ENCODE data around the gene TAF11L3. TPM values are rescaled to one million over a fixed set of nuclear protein-coding genes. Genes with fewer than 3 reads are reported as not detected.
"Not testable (repeated sequence)": the region's sequence is repeated elsewhere in the genome, so short reads cannot be mapped to it uniquely, and the experiment has no call there.

The TAF11L3 gene
- total RNA-seq, 1 experiment from 2014 or later: not detected

GRCh38 chr5:17511775-17512325, 6.3 kb upstream of the TAF11L3 start:
- ATAC-seq: no peak
- intact Hi-C loops (cut with micrococcal nuclease; ENCODE audit: unreplicated experiment): no loop called here

GRCh38 chr5:17517526-17517925, 641 bp upstream of the TAF11L3 start:
- BruUV-seq (replicated peaks); H3K27me3 ChIP-seq (ENCODE audit: control insufficient read depth, insufficient read depth, low read length); CTCF ChIA-PET; DNase-seq (ENCODE audit: low read depth, low spot score); H3K9me3 ChIP-seq (ENCODE audit: control insufficient read depth, insufficient read depth, low read depth, low read length); H3K36me3 ChIP-seq (ENCODE audit: control insufficient read depth, insufficient read depth, low read length); H3K4me3 ChIP-seq (ENCODE audit: low read depth in 2 of 2, low read length in 2 of 2); H3K27ac ChIP-seq (ENCODE audit: low read length); ATAC-seq; POLR2A ChIA-PET; in situ Hi-C loops (cut with HindIII; ENCODE audit: low pct_unique_long_range_greater_than_20kb, low sequenced_read_pairs); H3K4me1 ChIP-seq (ENCODE audit: control insufficient read depth, insufficient read depth, low read length); intact Hi-C loops (cut with micrococcal nuclease; ENCODE audit: unreplicated experiment): not testable (repeated sequence)

More at GRCh38 chr5:17511775-17512325, 6.3 kb upstream of the TAF11L3 start:
- Histone ChIP-seq H3K36me3 (ENCODE audit: control insufficient read depth, insufficient read depth, low read length) (no peaks in the 10 kb centered on the region), H3K27me3 (ENCODE audit: control insufficient read depth, insufficient read depth, low read length) (no peaks in the 10 kb centered on the region), H3K9me3 (ENCODE audit: control insufficient read depth, insufficient read depth, low read depth, low read length) (no peaks in the 10 kb centered on the region), H3K27ac (ENCODE audit: low read length) (no peak overlapping the region), H3K4me1 (ENCODE audit: control insufficient read depth, insufficient read depth, low read length) (no peaks in the 10 kb centered on the region), H3K4me3 (ENCODE audit: low read depth in 2 of 2, low read length in 2 of 2) (no peak overlapping the region)
- in situ Hi-C loops (cut with HindIII; ENCODE audit: low pct_unique_long_range_greater_than_20kb, low sequenced_read_pairs): no loop called here
- BruUV-seq (replicated peaks): no TSS peak
- ChIA-PET POLR2A (no interaction called here), CTCF (no interaction called here)
- TF ChIP-seq REST (IDR thresholded peaks at IDR 0.05; ENCODE audit: insufficient read depth in 1 of 2, low read depth in 2 of 2, low read length in 1 of 2) (no peak), CTCF (IDR thresholded peaks at IDR 0.05) (no peak), SIN3A (IDR thresholded peaks at IDR 0.05; ENCODE audit: borderline replicate concordance, insufficient read depth, low read depth, low read length) (no peak), POLR2AphosphoS5 (IDR thresholded peaks at IDR 0.05; ENCODE audit: low read depth, low read length) (no peak), TCF7L2 (IDR thresholded peaks at IDR 0.05; ENCODE audit: low read depth, low read length) (no peak)
- no peak for DNase-seq (ENCODE audit: low read depth, low spot score)

- DNase-seq (ENCODE audit: low read depth, low spot score); H3K27ac ChIP-seq (ENCODE audit: low read length); H3K27me3 ChIP-seq (ENCODE audit: control insufficient read depth, insufficient read depth, low read length); H3K4me1 ChIP-seq (ENCODE audit: control insufficient read depth, insufficient read depth, low read length); H3K36me3 ChIP-seq (ENCODE audit: control insufficient read depth, insufficient read depth, low read length); POLR2A ChIA-PET; intact Hi-C loops (cut with micrococcal nuclease; ENCODE audit: unreplicated experiment); ATAC-seq; H3K4me3 ChIP-seq (ENCODE audit: low read depth in 2 of 2, low read length in 2 of 2); H3K9me3 ChIP-seq (ENCODE audit: control insufficient read depth, insufficient read depth, low read depth, low read length); in situ Hi-C loops (cut with HindIII; ENCODE audit: low pct_unique_long_range_greater_than_20kb, low sequenced_read_pairs); BruUV-seq (replicated peaks); CTCF ChIA-PET: not testable (repeated sequence)
Observed at GRCh38 chr5:17519508-17519907, 1.3 kb downstream of the TAF11L3 start.

- BruUV-seq (replicated peaks); intact Hi-C loops (cut with micrococcal nuclease; ENCODE audit: unreplicated experiment): not testable (repeated sequence)
Observed at GRCh38 chr5:17521501-17521900, 3.3 kb downstream of the TAF11L3 start, which contains the start of gene TAF11L4. TAF11L4 (plus strand) TSS chr5:17521801.

GRCh38 chr5:17524935-17525334, 6.8 kb downstream of the TAF11L3 start, which contains the start of gene TAF11L5:
TAF11L5 (plus strand) TSS chr5:17525235.
- H3K27me3 ChIP-seq (ENCODE audit: control insufficient read depth, insufficient read depth, low read length); H3K36me3 ChIP-seq (ENCODE audit: control insufficient read depth, insufficient read depth, low read length); intact Hi-C loops (cut with micrococcal nuclease; ENCODE audit: unreplicated experiment); ATAC-seq; POLR2A ChIA-PET; in situ Hi-C loops (cut with HindIII; ENCODE audit: low pct_unique_long_range_greater_than_20kb, low sequenced_read_pairs); H3K4me3 ChIP-seq (ENCODE audit: low read depth in 2 of 2, low read length in 2 of 2); BruUV-seq (replicated peaks); DNase-seq (ENCODE audit: low read depth, low spot score); H3K27ac ChIP-seq (ENCODE audit: low read length); H3K4me1 ChIP-seq (ENCODE audit: control insufficient read depth, insufficient read depth, low read length); H3K9me3 ChIP-seq (ENCODE audit: control insufficient read depth, insufficient read depth, low read depth, low read length); CTCF ChIA-PET: not testable (repeated sequence)

More at GRCh38 chr5:17521501-17521900, 3.3 kb downstream of the TAF11L3 start, which contains the start of gene TAF11L4:
- DNase-seq (ENCODE audit: low read depth, low spot score); H3K4me3 ChIP-seq (ENCODE audit: low read depth in 2 of 2, low read length in 2 of 2); CTCF ChIA-PET; H3K9me3 ChIP-seq (ENCODE audit: control insufficient read depth, insufficient read depth, low read depth, low read length); ATAC-seq; H3K27ac ChIP-seq (ENCODE audit: low read length); H3K27me3 ChIP-seq (ENCODE audit: control insufficient read depth, insufficient read depth, low read length); in situ Hi-C loops (cut with HindIII; ENCODE audit: low pct_unique_long_range_greater_than_20kb, low sequenced_read_pairs); H3K36me3 ChIP-seq (ENCODE audit: control insufficient read depth, insufficient read depth, low read length); POLR2A ChIA-PET; H3K4me1 ChIP-seq (ENCODE audit: control insufficient read depth, insufficient read depth, low read length): not testable (repeated sequence)

Data from Panc1 (cell line).